Peyer's patch (tissue), 4 donors: ENCODE results near the gene RFXAP. TPM values are rescaled to one million over a fixed set of nuclear protein-coding genes. Genes with fewer than 3 reads are reported as not detected.

Experiments used
- DNase-seq, 3 donors: peaks; one replicate each; pipeline ENCODE4 v3.0.0-alpha.2; 2017 to 2019
- H3K27ac ChIP-seq, 4 donors: fragments of 200-600 bp; sonication (generic); one replicate each; pipeline ENCODE4 v1.5.1; 2016 to 2019
- H3K27me3 ChIP-seq, 2 donors: fragments of 200-600 bp; sonication (generic); one replicate each; pipeline ENCODE4 v1.5.1; 2019
- H3K36me3 ChIP-seq, 3 donors: fragments of 200-600 bp; sonication (generic); one replicate each; pipeline ENCODE4 v1.5.1; 2016 to 2019
- H3K4me1 ChIP-seq, 4 donors: fragments of 200-600 bp; sonication (generic); one replicate each; pipeline ENCODE4 v1.5.1; 2016 to 2019
- H3K4me3 ChIP-seq, 4 donors: fragments of 200-600 bp; sonication (generic); 1 replicate in 3 of 4; 2 replicates in 1 of 4; pipeline ENCODE4 v1.5.1; 2016 to 2019; ENCODE audit warnings: mild to moderate bottlenecking in 1 of 4
- H3K9me3 ChIP-seq, 4 donors: fragments of 200-600 bp; sonication (generic); one replicate each; pipeline ENCODE4 v1.5.1; 2016 to 2019; ENCODE audit warnings: mild to moderate bottlenecking in 1 of 4
- CTCF ChIP-seq, 6 experiments: fragments of 450-650 bp in 4 of 6; fragments of 200-600 bp in 2 of 6; sonication (generic) in 1 of 6; IDR thresholded peaks; one replicate each; pipeline ENCODE4 v1.5.1; 2017 to 2019; ENCODE audit warnings: antibody characterized with exemption in 6 of 6, mild to moderate bottlenecking in 3 of 6, moderate library complexity in 1 of 6
- POLR2A ChIP-seq, 2 donors: fragments of 450-650 bp; IDR thresholded peaks; one replicate each; pipeline ENCODE4 v1.5.1; 2017; ENCODE audit warnings: antibody characterized with exemption in 2 of 2, mild to moderate bottlenecking in 2 of 2, moderate library complexity in 2 of 2
- total RNA-seq, 4 donors: library from RNA; depleted of rRNA; stranded (reverse); fragments of >200 nt; gene quantifications; one replicate each; pipeline ENCODE4 v1.1.0, GENCODE V29; 2016

The RFXAP gene
- total RNA-seq, 4 donors from 2014 or later: 3.8 to 5.5 (median 4.6) TPM

DNA sequence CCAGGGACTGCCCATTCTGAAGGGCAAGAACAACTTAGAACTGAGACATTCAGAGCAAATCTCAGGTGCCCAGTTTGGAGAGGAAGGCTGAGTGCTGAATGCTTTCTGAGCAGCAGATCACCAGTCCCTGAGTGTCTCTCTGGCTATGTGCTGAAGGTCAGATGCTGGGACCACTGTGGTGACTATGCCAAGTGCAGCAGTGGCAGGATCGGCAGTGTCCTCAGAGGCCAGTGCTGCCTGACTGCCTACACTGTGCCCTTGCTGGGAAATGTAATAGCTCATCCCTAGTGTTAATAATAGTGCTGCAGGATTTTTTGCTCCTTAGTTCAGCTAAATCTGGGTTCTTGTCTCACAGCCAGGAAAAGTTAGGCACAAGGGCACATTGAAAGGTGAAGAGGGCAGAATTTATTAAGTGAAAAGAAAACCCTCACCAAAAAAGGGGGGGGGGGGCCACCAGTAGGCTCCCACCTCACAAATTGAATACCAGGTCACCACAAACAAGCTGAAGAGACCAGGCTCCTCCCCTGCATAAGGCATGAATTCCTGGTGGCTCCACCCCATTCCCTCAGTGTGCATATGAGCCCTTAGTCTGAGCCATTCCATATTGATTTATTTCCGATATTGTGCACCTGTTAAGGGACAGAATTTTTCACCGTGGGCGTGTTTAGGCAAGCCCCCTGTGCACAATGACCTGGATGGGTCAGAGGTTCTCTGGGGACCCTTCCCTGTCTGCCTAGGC is 18.5 kb downstream of the RFXAP start:
- H3K36me3 ChIP-seq: no peaks in the 10 kb centered on the region
- H3K4me1 ChIP-seq: no peaks in the 10 kb centered on the region
- H3K4me3 ChIP-seq: no peak overlapping the region
- DNase-seq: no peak
- no peaks in the 10 kb centered on the region for H3K27me3 ChIP-seq
- no peak overlapping the region for H3K27ac ChIP-seq
- no peak for TF ChIP-seq POLR2A (IDR thresholded peaks at IDR 0.05)
- no peak for TF ChIP-seq CTCF (IDR thresholded peaks at IDR 0.05)
- no peaks in the 10 kb centered on the region for H3K9me3 ChIP-seq

DNA sequence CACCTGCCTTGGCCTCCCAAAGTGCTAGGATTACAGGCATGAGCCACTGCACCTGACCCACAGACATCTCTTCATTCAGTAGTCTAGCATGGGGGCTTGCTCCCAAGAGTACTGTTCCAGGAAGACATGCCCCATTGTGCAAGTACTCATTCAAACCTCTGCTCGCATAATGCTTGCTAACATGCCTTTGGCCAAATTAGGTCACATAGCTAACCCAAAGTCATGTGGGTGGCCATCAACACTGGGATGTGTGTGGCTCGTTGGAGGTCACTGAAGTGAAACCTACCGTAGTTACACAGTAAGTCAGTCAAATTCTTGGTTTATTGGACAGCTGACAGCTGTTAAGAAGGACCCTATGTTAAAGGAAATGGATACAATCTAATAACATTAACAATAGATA is 20.3 kb downstream of the RFXAP start:
- no peak for DNase-seq
- no peak for TF ChIP-seq CTCF (IDR thresholded peaks at IDR 0.05)
- TF ChIP-seq POLR2A (IDR thresholded peaks at IDR 0.05): no peak
- no peaks in the 10 kb centered on the region for H3K9me3 ChIP-seq
- H3K4me1 ChIP-seq: no peaks in the 10 kb centered on the region
- no peaks in the 10 kb centered on the region for H3K36me3 ChIP-seq
- no peaks in the 10 kb centered on the region for H3K27me3 ChIP-seq
- H3K27ac ChIP-seq: no peak overlapping the region
- H3K4me3 ChIP-seq: no peak overlapping the region

- no peak overlapping the region for H3K27ac ChIP-seq
- H3K36me3 ChIP-seq: no peaks in the 10 kb centered on the region
- DNase-seq: no peak
- TF ChIP-seq POLR2A (IDR thresholded peaks at IDR 0.05): no peak
- no peak for TF ChIP-seq CTCF (IDR thresholded peaks at IDR 0.05)
- H3K9me3 ChIP-seq: no peaks in the 10 kb centered on the region
- no peaks in the 10 kb centered on the region for H3K4me1 ChIP-seq
- no peak overlapping the region for H3K4me3 ChIP-seq
- no peaks in the 10 kb centered on the region for H3K27me3 ChIP-seq
Measured at GRCh38 chr13:36839981-36840380, 21.0 kb downstream of the RFXAP start.

GRCh38 chr13:36840718-36841250 is 21.8 kb downstream of the RFXAP start:
- H3K27me3 ChIP-seq: no peaks in the 10 kb centered on the region
- no peak overlapping the region for H3K27ac ChIP-seq
- H3K9me3 ChIP-seq: no peaks in the 10 kb centered on the region
- H3K4me1 ChIP-seq: no peaks in the 10 kb centered on the region
- H3K4me3 ChIP-seq: no peak overlapping the region
- DNase-seq: no peak
- TF ChIP-seq CTCF (IDR thresholded peaks at IDR 0.05) (no peak), POLR2A (IDR thresholded peaks at IDR 0.05) (no peak)
- H3K36me3 ChIP-seq: no peaks in the 10 kb centered on the region

DNA sequence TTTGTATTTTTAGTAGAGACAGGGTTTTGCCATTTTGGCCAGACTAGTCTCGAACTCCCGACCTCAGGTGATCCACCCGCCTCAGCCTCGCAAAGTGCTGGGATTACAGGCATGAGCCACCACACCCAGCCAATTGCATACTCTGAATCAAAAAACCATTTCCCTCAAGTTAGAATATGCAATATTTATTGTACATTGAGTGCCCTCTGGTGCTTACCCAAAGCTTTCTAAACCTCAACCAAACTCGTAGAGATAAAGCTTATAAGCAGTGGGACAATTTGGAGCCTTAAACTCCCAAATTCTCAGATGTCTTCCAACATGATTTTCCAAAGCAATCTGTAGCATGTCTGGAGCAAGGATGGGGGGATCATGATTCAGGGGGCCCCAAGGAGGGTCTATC is 22.4 kb downstream of the RFXAP start:
- Histone ChIP-seq H3K9me3 (no peaks in the 10 kb centered on the region), H3K4me3 (no peak overlapping the region), H3K4me1 (no peaks in the 10 kb centered on the region), H3K36me3 (no peaks in the 10 kb centered on the region), H3K27ac (no peak overlapping the region), H3K27me3 (no peaks in the 10 kb centered on the region)
- DNase-seq: no peak
- no peak for TF ChIP-seq POLR2A (IDR thresholded peaks at IDR 0.05)
- no peak for TF ChIP-seq CTCF (IDR thresholded peaks at IDR 0.05)
